Right renal cortex interstitium (tissue), 3 donors: ENCODE data around the gene IGSF1. TPM values are rescaled to one million over a fixed set of nuclear protein-coding genes. Genes with fewer than 3 reads are reported as not detected.
"Not testable (repeated sequence)": the region's sequence is repeated elsewhere in the genome, so short reads cannot be mapped to it uniquely, and the experiment has no call there.

Experiments used
- DNase-seq, 3 donors: peaks; one replicate each; pipeline ENCODE4 v3.0.0-alpha.2; 2013; ENCODE audit warnings: low read depth in 3 of 3, low spot score in 2 of 3
- polyA plus RNA-seq, 3 donors: library from polyadenylated mRNA; unstranded; fragments of 120-200 nt; gene quantifications; one replicate each; pipeline ENCODE4 v1.2.1, GENCODE V29; 2013; ENCODE audit not compliant: insufficient read length in 3 of 3

Gene IGSF1
- polyA plus RNA-seq, 3 donors, result 15.4 to 24.7 (median 23.6) TPM

DNA sequence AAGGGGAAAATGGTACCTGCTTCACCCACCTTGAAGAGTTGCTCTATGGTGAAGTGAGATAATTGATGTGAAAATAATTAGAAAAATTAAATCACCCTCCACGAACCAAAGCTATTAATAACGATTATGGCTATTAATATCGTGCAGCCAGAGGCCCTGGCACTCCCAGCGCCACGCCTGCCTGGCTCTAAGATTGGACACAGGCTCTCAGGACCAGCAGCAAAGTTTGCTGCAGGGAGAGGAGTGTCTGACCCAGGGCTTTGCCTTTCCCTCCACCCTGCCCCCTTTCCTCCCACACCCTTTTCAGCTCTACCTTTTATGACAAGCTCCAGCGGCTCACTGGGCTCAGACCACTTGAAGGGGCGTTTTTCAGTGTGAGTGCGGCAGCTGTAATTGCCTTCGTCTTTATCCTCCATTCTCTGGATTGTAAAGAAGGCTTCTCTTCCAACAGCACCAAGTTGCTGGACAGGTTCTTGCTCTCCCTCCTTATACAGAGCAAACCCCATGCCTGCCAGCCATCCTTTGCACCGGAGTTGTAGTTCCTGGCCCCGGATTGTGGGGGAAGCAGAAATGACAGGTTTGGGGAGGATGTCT lies 11.5 kb downstream of the IGSF1 start:
- DNase-seq, result no peak

DNA sequence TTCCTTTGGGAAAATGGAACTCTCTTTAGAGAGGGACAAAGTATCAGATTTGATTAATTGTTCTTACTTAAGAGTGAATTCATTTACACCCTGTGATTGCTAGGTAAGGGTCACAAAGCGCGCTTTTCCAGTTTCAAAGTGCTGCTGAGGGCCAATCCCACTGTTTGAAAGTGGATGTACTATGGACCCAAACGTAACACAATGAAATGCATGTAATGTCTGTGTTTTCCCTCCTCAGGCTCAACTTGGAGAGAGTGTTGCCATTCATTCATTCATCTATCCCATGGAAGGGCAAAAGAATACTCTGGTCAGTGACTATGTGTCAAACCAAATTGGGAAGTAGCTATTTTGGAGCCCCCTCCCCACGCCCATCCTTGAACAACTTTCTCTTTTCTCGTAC lies 16.1 kb downstream of the IGSF1 start:
- DNase-seq, result no peak

DNA sequence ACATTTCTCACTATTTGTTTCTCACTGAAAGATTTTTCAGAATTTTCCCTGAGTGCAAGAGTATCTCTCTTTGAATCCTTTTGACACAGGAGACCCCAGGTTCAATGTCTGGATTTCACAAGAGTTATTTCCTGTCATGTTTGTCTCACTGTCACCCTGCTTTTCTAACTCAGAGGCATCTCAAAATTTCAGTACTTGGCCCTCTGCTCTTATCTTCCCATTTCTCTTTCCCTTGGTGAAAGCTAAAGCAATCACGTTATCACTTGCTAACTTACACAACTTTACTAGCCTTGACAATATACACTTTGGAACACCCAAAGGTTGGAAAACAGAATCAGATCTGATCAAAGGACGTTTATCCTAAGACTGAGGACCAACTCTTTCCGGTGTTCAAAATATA lies 17.3 kb downstream of the IGSF1 start:
- no peak for DNase-seq

DNA sequence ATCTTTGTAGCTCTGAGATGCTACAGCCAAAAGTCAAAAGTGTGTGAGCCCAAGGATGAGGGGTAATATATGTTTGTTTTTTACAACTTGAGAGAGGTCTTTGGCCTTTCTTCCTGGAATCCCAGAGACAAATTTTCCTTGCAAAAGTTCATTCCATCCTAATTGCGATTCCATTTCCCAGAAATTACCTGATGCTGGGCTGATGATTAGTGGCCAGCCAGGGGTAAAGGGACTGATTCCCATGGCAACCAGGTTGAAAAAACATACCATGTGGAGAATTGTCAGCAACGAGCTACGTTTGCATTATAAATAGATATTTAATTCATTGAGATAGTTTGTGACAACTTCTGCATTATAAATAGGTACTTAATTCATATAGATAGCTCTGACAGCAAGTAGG lies 17.8 kb downstream of the IGSF1 start:
- DNase-seq, result no peak

DNA sequence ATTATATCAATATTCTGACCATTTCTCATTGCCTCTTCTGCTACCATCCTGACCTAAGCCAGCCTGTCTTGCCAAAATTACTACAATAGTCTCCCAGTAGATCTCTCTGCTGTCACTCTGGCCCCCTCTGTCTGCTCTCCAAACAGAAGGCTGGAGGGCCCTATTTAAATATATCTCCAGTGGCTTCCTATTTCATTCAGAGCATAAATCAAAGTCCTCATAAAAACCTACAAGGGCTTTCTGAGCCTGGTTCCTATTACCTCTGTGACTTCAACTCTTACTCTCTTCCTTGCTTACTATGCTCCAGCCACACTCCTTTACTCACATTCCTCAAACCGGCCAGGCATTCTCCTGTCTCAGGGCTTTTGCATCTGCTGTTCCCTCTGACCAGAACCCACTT lies 19.0 kb downstream of the IGSF1 start:
- no peak for DNase-seq

DNA sequence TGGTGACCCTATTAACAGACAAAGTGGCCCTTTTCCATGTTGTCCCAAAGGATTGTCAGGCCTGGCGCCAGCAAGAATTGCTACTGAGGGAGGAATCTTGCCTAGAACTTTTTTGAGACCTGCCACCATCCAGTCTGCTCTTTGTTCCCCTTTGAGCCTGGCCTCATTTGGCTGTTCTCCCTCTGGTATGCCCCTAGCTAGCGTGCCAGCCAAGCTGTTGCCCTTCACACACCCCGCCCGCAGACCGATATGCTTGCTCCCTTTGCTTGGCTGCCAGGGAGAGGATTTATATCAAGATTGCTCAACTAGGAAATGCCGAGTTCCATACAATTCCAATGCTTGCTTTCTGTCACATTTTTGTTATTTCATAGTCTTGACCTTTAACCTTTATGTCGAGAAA lies 24.4 kb downstream of the IGSF1 start:
- no peak for DNase-seq

DNA sequence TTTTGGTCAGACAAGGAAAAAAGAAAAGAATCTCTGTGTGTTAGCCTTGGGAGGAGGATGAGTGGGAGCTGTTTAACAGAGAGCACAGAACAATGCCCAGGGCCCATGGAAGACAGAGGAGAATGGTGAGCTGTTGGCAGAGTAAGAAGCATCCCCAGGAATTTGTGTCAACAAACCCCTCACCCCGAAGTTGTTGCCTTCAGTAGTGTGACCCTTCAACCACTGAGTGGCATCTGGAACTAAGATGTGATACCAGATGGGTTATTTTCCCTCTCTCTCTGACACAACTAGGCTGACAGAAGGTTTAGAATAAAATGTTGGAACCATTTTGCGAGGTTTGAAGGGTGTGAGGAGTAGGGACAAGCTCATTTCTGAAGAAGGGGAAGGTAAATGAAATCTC lies 25.1 kb downstream of the IGSF1 start:
- no peak for DNase-seq

DNA sequence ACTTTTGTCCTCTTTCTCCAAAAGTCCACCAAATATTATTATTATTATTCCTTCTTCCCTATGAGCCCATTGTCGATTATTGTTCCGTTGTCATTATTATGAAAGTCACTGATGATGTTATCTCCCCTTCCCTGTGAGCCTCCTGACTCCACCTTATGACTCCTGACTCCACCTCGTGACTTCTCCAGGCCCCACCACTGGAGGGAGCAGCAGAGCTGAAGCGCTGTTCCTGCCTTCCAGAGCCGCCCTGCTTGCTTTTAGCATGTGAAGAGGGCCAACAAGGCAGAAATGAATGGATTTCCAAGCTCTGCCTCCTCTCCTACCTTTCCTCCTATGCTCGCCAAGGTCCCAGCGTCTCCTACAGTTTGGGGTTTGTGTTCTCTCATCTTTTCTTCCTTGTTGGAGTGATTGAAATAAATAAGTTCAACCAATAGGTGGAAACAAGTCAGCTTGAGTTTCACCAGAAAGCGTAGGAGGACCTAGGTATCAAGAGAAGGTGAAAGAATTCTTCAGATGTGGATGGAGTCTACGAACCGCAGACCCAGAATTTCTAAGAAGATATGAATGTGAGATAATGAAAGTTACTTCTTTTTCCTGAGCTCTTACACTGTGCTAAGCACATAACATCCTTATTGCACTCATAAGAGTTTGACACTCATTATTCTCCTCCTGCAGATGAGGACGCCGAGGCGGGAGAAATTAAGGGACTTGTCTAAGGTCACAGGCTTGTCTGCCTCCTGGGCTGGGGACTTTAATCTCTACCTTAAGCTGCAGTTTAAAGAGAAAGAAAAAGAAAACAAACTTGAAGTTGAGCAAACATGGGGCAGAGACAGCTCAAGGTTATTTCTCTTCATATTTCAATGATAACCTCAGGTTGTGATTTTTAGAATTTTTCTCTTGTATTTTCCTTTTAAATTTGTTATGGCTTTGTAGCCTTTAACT lies 26.1 kb downstream of the IGSF1 start:
- DNase-seq, result no peak

DNA sequence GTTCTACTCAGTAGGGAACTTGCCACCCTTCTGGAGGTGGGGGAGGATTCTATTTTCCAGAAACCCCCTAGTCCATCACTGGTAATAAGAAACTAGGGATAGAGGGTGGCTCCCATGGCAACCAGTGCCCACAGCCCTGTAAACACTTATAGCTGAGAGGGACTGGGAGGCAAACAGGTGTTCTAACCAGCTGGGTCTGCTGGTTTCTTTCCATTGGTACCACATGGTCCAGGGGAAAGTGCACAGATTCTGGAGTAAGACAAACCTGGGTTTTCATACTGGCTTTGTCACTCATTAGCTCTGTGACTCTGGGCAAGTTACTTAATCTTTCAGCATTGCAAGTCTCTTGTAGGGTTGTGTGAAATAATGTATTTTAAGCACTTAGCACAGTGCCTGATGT lies 26.9 kb downstream of the IGSF1 start:
- DNase-seq, result no peak

DNA sequence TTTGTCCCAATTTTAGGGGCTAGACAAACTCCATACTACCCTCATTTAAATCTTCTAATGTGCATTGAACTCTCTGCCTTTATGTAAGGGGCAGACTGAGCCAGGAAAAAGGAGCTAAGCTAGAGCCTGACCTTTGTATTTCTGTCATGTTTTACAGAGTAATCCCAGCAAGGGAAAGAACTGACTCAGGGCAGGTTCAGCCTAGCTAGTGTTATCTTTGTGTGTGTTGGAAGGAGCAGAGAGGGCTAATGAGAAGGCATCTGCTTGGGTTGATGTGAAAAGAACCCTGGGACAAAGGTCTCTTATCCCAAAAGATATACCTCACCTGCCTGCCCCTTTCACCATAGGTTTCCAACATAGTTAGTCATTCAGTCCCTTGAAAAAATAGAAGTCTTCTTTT lies 31.7 kb downstream of the IGSF1 start:
- DNase-seq, result no peak

DNA sequence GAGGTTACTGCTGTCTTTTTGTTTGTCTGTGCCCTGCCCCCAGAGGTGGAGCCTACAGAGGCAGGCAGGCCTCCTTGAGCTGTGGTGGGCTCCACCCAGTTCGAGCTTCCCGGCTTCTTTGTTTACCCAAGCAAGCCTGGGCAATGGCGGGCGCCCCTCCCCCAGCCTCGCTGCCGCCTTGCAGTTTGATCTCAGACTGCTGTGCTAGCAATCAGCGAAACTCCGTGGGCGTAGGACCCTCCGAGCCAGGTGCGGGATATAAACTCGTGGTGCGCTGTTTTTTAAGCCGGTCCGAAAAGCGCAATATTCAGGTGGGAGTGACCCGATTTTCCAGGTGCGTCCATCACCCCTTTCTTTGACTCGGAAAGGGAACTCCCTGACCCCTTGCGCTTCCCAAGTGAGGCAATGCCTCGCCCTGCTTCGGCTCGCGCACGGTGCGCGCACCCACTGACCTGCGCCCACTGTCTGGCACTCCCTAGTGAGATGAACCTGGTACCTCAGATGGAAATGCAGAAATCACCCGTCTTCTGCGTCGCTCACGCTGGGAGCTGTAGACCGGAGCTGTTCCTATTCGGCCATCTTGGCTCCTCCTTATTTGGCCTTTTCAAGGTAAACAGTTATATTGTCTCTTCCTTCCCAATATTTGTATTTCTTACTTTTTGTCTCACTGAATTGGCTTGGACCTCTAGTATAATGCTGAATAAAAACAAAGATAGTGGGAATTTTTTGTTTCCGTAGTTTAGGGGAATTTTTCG lies 37.9 kb downstream of the IGSF1 start:
- not testable (repeated sequence) for DNase-seq

DNA sequence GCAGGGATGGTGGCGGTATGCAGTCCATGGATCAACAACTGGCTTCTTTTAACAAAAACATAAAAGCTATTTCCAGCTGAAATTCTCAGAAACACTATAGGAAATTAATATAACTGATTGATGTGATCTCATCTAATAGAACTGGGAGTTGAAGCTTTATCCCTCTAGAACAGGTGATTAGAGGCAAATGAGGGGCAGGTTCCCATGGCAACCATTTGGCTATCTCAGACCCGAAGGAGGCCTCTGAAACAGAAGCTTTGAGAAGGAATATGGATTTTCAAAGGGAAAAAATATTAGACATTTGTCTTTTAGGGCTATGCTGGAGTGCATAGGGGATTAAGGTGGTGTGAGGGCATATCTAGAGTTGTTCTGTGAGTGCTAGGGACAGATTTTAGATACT lies 50.0 kb downstream of the IGSF1 start:
- DNase-seq, result no peak

DNA sequence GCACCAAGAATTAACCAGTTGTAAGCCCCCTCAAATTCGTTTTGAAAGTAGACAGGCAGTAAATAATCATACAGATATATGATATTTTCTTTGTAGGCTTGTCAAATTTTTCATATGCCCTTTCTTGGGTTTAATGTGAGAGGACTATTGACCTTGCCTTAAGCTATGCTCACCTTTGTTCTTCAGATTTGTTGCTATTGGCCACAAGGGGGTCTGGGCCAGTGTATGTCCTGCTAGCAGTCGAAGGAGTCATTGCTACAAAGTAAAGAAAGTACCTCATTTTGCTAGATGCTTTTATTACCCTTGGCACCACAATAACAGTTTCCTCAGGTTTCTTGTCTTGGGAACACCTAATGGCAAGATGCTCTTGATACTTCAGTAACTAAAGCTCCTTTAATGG lies 51.7 kb downstream of the IGSF1 start:
- DNase-seq, result no peak

DNA sequence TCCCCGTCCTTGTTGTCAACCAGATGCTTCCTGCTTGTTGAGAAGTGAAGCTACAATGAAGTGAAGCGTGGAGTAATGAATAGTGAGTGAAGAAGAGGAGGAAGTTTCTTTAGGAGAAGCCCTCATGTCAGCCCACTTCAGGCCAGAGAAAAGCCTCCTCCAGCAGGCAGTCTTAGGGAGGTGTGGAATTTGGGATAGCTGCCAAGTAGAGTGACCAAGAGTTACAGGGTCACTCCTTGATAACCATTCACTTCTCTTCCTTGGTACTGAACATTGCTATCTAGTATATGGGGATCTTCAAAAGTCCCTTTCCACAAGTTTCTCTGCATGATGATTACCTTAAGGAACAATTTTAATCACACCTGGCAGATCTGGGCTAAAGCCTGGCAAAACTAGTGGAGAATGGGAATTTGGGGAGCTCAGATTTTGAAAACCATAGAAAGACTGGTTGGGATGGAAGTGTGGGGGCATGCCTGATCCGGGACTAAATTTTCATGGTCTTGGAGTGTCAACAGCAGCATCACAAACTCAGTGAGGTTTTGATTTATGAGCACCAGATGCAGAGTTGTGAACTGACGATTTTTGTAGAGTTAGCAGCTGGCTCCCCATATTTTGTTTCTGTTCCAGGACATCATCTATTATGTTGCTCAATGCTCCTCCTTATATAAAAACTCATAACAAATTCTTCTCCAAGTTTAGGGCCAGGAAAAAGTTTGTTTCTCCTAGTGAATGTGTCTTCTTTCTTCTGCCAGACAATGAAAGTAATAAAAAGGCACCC lies 53.1 kb downstream of the IGSF1 start:
- DNase-seq, result no peak

DNA sequence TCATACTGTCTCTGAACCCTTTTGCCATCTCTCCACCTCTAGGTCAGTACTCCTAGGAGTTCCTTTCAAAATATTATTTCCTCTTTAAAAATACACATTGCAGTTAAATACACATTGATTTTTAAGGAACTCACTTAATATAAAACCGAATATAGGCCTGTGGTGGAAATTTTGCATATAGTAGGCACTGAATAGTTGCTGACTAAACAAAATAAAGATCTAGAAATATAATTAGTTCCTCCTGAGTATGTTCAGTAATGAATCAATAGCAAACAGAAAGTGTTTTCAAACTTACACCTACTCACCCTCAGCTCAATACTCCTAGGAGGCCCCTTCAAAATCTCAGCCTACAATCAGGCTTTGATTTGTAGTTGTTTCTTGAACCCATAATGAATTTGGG lies 61.5 kb downstream of the IGSF1 start:
- DNase-seq, result no peak

DNA sequence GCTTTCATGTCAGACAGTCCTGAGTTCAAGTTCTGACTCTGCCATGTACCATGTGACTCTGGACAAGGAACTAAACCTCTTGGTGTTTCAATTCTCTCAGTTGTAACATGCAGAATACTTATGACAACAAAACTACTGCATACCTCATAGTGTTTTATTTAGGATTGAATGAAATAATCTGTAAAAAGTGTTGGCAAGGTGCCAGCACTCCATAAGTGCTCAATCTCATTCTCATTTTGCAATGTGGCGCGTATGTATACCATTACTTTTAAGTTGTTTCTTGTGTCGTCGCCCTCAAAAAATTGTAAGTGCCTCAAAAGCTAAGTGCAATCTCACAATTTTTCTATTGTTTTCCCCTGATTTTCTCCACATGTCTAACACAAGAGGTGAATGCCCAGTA lies 62.5 kb downstream of the IGSF1 start:
- no peak for DNase-seq

DNA sequence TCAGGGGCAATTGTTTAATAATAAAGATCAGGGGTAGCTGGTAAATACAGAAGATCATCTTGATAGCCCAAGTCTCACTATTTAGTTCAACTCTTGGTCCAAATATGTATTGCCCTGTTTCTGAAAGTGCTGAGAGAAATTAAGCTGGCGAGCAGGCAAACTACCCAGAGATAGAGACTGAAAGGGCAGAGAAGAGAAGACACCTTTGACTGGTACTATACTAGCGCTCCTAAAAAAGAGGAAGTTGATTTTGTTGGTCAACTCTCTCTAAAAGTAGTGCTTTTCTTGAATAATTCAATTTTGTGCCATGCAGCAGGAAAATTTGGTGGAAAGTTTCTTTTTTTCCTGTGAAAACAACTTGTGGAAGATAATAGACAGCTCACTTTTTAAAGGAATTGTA lies 64.0 kb downstream of the IGSF1 start:
- DNase-seq, result no peak
